Kidney glomerular epithelial cell (primary cell): ENCODE results near the gene ZNF710.
A peak's percentile ranks its signal among the peaks of the same experiment; 100 is the strongest.
"Not testable (repeated sequence)": the region's sequence is repeated elsewhere in the genome, so short reads cannot be mapped to it uniquely, and the experiment has no call there.

Experiments
- DNase-seq: peaks from one replicate; lab custom pipeline; 2025; lab: John Stamatoyannopoulos, UW

The ZNF710 gene

GRCh38 chr15:90106522-90107117 lies 105.5 kb downstream of the ZNF710 start:
- peak; percentile 54 for DNase-seq

DNA sequence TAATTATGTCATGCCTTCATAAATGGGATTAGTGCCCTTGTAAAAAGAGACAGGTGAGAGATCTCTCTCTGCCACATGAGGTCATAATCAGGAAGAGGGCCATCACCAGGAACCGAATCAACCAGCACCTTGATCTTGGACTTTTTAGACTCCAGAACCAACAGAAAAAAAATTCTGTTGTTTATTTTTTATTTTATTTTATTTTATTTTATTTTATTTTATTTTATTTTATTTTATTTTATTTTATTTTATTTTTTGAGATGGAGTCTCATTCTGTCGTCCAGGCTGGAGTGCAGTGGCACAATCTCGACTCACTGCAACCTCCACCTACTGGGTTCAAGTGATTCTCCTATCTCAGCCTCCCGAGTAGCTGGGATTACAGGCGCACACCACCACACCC lies 106.9 kb downstream of the ZNF710 start:
- DNase-seq, result not testable (repeated sequence)

DNA sequence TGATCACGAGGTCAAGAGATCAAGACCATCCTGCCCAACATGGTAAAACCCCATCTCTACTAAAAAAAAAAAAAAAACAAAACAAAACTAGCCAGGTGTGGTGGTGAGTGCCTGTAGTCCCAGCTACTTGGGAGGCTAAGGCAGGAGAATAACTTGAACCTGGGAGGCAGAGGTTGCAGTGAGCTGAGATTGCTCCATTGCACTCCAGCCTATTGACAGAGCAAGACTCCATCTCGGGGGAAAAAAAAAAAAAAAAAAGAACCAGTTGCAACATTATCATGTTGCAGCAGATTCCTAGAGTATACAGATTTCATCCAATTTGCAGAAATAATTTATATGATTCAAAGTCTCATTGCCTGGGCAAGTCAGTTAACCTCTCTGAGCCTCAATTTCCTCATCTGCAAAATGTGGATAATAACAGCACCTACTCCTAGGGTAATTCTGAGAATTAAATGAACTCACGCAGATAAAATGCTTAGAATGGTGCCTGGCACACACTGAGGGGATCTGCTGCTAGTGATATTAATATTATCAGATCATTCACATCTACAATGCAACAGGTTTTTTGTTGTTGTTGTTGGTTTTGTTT lies 108.1 kb downstream of the ZNF710 start:
- DNase-seq, result not testable (repeated sequence)

DNA sequence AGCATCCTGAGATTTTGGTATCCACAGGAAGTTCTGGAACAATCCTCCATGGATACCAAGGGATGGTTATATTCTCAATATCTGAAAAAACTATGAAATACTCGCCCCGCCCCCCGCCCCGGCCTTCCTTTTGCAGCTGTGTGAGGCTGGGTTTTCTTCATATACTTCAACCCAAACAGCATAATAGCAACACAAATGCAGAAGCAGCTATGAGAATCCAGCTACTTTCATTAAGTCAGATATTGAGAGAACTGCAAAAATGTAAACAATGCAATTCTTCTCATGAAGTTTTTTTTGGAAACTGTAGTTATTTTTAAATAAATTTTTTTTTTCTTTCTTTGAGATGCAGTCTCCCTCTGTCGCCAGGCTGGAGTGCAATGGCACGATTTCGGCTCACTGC lies 112.0 kb downstream of the ZNF710 start:
- DNase-seq, result no peak

DNA sequence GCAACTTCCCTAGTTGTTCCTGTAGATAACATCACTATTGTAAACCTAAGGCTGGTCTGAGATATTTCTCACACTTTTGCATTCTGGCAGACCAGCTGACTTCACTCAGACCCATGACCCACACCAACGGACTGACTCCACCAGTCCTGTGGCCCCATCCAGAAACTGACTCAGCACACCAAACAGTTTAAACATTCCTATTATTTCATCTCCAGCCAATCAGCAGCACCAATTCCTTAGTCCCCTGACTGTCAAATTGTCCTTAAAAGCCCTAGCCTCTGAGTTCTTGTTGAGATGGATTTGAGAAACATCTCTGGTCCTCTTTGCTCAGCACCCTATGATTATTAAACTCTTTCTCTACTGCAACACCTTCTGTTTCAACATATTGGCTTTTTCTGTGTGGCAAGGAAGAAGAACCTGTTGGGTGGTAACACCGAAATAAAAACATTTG lies 113.4 kb downstream of the ZNF710 start:
- no peak for DNase-seq

DNA sequence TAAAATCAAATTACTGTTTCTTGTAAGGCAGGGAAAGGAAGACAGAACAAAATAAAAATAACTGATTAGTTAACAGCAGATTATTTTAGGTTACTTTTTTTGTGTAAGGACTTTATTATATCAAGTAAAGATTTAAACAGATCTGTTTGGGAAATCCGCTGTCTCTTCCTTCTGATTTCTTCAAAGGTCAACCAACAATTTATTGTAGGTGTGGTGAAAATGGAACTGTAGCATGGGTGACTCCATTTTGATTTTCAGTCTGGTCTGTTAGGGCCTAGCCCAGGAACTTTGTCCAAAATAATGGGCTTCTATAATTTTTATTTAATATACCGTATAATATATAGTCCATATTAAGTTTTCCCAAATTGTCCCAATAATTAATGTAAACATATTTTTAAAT lies 114.7 kb downstream of the ZNF710 start:
- DNase-seq, result no peak

DNA sequence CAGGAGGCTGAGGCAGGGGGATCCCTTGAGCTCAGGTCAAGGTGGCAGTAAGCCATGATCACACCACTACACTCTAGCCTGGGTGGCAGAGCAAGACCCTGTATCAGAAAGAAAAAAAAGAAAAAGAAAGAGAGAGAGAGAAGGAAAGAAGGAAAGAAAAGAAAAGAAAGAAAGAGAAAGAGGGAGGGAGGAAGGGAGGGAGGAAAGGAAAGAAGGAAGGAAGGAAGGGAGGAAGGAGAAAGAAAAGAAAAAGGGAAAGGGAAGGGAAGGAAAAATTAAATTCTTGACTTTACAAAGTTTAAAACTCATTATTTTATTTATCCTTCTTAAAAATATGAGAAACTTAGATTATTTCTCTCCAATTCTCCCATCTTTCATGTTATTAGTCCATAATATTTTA lies 118.2 kb downstream of the ZNF710 start:
- DNase-seq, result no peak

DNA sequence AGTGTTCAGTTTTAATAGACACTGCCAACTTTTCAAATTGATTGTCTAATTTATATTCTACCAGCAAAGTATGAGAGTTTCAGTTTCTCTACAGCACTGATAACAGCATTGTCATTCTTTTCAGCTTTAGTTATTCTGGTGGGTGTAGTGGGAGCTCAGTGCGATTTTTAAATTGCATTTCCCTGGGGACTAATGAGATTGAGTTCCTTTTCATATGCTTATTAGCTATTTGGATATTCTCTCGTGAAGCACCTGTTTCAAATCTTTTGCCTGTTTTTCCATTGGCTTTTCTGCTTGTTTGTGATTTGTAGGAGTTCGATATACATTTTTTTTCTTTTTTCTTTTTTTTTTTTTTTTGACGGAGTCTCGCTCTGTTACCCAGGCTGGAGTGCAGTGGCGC lies 120.0 kb downstream of the ZNF710 start:
- no peak for DNase-seq

GRCh38 chr15:90124507-90124906 lies 123.4 kb downstream of the ZNF710 start:
- DNase-seq, result no peak

GRCh38 chr15:90126022-90126421 lies 124.9 kb downstream of the ZNF710 start:
- no peak for DNase-seq

DNA sequence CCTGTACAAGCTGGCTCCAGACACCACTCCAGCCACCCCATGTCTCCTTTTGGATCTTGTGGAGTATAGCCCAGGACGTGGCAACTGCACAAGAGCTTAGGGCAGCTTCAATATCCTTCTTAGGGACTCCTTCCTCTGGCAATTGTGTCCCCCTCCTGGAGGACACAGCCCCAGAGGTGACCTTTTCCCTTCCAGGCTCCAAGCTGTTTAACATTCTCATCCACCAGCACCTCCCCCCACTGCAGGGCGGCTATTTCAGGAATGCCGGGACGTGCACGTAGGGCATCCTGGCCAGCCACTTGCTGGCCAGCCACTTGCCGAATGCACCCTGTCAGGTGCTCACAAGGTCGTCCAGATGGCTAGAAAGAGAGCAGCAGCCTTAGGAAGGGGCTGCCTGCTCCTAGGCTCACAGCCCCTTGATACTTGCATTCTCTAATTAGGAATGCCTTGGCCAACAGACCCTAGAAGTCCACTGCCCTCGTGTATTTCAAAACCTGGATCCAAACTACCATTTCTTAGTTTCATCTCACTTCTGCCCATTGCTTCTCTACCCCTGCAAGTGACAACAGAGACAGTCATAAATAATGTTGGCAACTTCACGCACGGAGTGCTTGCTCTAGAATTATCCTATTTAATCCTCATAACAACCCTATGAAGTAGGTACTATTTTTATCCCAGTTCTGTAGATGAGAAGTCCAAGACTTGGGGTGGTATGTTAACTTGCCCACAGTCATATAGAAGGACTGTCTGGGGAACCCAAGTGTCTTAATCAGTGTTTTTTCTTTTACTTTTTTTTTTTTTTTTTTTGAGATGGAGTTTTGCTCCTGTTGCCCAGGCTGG lies 125.7 kb downstream of the ZNF710 start:
- DNase-seq, result no peak

DNA sequence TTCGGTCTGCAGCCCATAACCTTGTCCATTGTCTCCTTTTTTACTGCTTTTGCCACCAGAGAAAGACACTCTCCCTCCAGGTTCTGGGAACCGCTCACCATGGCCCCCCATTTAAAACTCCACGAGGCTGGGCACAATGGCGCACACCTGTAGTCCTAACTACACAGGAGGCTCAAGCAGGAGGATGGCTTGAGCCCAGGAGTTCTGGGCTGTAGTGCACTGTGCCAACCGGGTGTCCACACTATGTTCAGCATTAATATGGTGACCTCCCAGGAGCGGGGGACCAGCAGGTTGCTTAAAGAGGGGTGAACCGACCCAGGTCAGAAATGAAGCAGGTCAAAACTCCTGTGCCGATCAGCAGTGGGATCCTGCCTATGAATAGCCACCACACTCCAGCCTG lies 129.2 kb downstream of the ZNF710 start:
- no peak for DNase-seq
